ENCODE measurements around the gene MACROD1.

GRCh38 chr11:63996512-63996911 lies 169.4 kb downstream of the MACROD1 start:
- TF ChIP-seq SPI1 (IDR thresholded peaks at IDR 0.05; ENCODE audit: borderline replicate concordance, low read depth, low read length), result no peak
- no peak for TF ChIP-seq ZFP36 (IDR thresholded peaks at IDR 0.05; ENCODE audit: low read depth, low read length, partially characterized antibody)
- TF ChIP-seq AFF4 (CRISPR knock-in tag; IDR thresholded peaks at IDR 0.05), result no peak
- TF ChIP-seq CHD4 (IDR thresholded peaks at IDR 0.05; ENCODE audit: insufficient read depth, insufficient replicate concordance, low read depth, low read length, poor library complexity, severe bottlenecking), result no peak
- TF ChIP-seq KAT8 (IDR thresholded peaks at IDR 0.05; ENCODE audit: low read depth), result no peak
- TF ChIP-seq ELF1 (tag; IDR thresholded peaks at IDR 0.05), result no peak
